GM19351 (cell line): ENCODE measurements around the gene GJB3.
"Not testable (repeated sequence)": the region's sequence is repeated elsewhere in the genome, so short reads cannot be mapped to it uniquely, and the experiment has no call there.

Experiments used
- ATAC-seq: cut with Tn5 transposase; IDR thresholded peaks from one replicate; pipeline ENCODE4 v1.9.1; 2021; ENCODE audit warnings: mild to moderate bottlenecking, moderate library complexity; ENCODE audit not compliant: unreplicated experiment

The GJB3 gene

GRCh38 chr1:34759503-34760357 is 21.3 kb upstream of the GJB3 start, which contains the start of gene GJB4:
Gene GJB4 (plus strand): TSS chr1:34759740. CDS start chr1:34761255, 1,515 bp downstream.
- ATAC-seq: no peak

GRCh38 chr1:34761176-34761761 is 19.7 kb upstream of the GJB3 start:
- ATAC-seq: no peak

- ATAC-seq: no peak
Observed at GRCh38 chr1:34761776-34762307, 19.2 kb upstream of the GJB3 start.

- no peak for ATAC-seq
Observed at GRCh38 chr1:34762474-34763141, 18.4 kb upstream of the GJB3 start.

- no peak for ATAC-seq
Observed at GRCh38 chr1:34763142-34763781, 17.8 kb upstream of the GJB3 start.

- no peak for ATAC-seq
Observed at GRCh38 chr1:34768856-34769255, 12.2 kb upstream of the GJB3 start.

GRCh38 chr1:34770891-34771504 is 10.0 kb upstream of the GJB3 start:
- no peak for ATAC-seq

GRCh38 chr1:34771573-34772371 is 9.2 kb upstream of the GJB3 start:
- no peak for ATAC-seq

- ATAC-seq: not testable (repeated sequence)
Observed at GRCh38 chr1:34773114-34773513, 7.9 kb upstream of the GJB3 start.

GRCh38 chr1:34774957-34775356 is 6.1 kb upstream of the GJB3 start:
- no peak for ATAC-seq

GRCh38 chr1:34776911-34777310 is 4.1 kb upstream of the GJB3 start:
- ATAC-seq: no peak

- ATAC-seq: no peak
Observed at GRCh38 chr1:34777519-34778321, 3.3 kb upstream of the GJB3 start.

- no peak for ATAC-seq
Observed at GRCh38 chr1:34778381-34778780, 2.6 kb upstream of the GJB3 start.

GRCh38 chr1:34779005-34779404 is 2.0 kb upstream of the GJB3 start:
- no peak for ATAC-seq

GRCh38 chr1:34779526-34779925 is 1.5 kb upstream of the GJB3 start:
- ATAC-seq: no peak

- ATAC-seq: no peak
Observed at GRCh38 chr1:34779962-34780361, 1.1 kb upstream of the GJB3 start.

- ATAC-seq: no peak
Observed at GRCh38 chr1:34780528-34780927, 486 bp upstream of the GJB3 start.

GRCh38 chr1:34781844-34782391 is 904 bp downstream of the GJB3 start:
- no peak for ATAC-seq

- ATAC-seq: no peak
Observed at GRCh38 chr1:34784751-34785221, 3.8 kb downstream of the GJB3 start.
